Endothelial cell of umbilical vein (primary cell): ENCODE results near the gene SUPT3H. TPM values are rescaled to one million over a fixed set of nuclear protein-coding genes. Genes with fewer than 3 reads are reported as not detected.

Experiments used
- BruUV-seq: library from RNA; stranded (reverse); fragments of 400-500 nt; replicated peaks from 2 replicates; lab custom pipeline; 2021; lab: Mats Ljungman, UMichigan
- CTCF ChIA-PET: fragments of 300-600, 350-600 bp; sonication (Branson Sonifier 250); formaldehyde crosslinking; loops from one replicate; lab custom pipeline; 2021; ENCODE audit warnings: antibody characterized with exemption, inconsistent platforms; lab: Charles Lee
- POLR2A ChIA-PET: fragments of 300-600, 350-600 bp; sonication (Branson Sonifier 250); formaldehyde crosslinking; loops from one replicate; lab custom pipeline; 2021; ENCODE audit warnings: antibody characterized with exemption, inconsistent platforms; lab: Charles Lee
- DNase-seq: peaks from one replicate; pipeline ENCODE4 v3.0.0-alpha.2; 2011; ENCODE audit warnings: low read depth, low spot score
- FAIRE-seq: peaks from 2 replicates; lab custom pipeline; 2011; peaks lifted over from hg19 to GRCh38; lab: Jason Lieb, UNC
- H2AFZ ChIP-seq: 2 replicates; pipeline ENCODE4 v1.6.0; 2012; ENCODE audit warnings: low read depth, low read length, control low read depth, inconsistent platforms
- H3K27ac ChIP-seq: 2 replicates; pipeline ENCODE4 v1.5.1; 2011; ENCODE audit warnings: low read depth, mild to moderate bottlenecking, control low read depth, low read length, moderate library complexity; ENCODE audit not compliant: insufficient read depth
- H3K27me3 ChIP-seq, 2 experiments: 2 replicates each; pipeline versions ENCODE4 v1.6.0 to v1.6.1; 2011; ENCODE audit warnings: low read length in 2 of 2, mixed read lengths in 1 of 2; ENCODE audit not compliant: control insufficient read depth in 2 of 2, insufficient read depth in 2 of 2
- H3K36me3 ChIP-seq, 2 experiments: 2 replicates in 1 of 2; 3 replicates in 1 of 2; pipeline ENCODE4 v1.5.1; 2011; ENCODE audit warnings: low read length in 2 of 2, mild to moderate bottlenecking in 1 of 2, moderate library complexity in 1 of 2; ENCODE audit not compliant: control insufficient read depth in 2 of 2, insufficient read depth in 2 of 2; ENCODE audit errors: extremely low read depth in 1 of 2
- H3K4me1 ChIP-seq: 3 replicates; pipeline ENCODE4 v1.5.1; 2011; ENCODE audit warnings: mild to moderate bottlenecking, low read length; ENCODE audit not compliant: control insufficient read depth, insufficient read depth; ENCODE audit errors: extremely low read depth
- H3K4me2 ChIP-seq: 2 replicates; pipeline ENCODE4 v1.6.1; 2011; ENCODE audit warnings: low read length, control low read depth, mixed read lengths; ENCODE audit not compliant: insufficient read depth
- H3K4me3 ChIP-seq, 3 experiments: fragments of 200-600 bp in 1 of 3; sonication (generic), shearing (Covaris generic) in 1 of 3; replicated peaks in 1 of 3; 2 replicates each; pipeline ENCODE4 v1.5.1; 2011 to 2016; ENCODE audit warnings: control low read depth in 3 of 3, low read length in 3 of 3, mild to moderate bottlenecking in 2 of 3, inconsistent platforms in 1 of 3, low read depth in 1 of 3, moderate library complexity in 1 of 3; ENCODE audit not compliant: insufficient read depth in 1 of 3
- H3K79me2 ChIP-seq: 2 replicates; pipeline ENCODE4 v1.6.0; 2012; ENCODE audit warnings: low read length, inconsistent platforms; ENCODE audit not compliant: control insufficient read depth, insufficient read depth
- H3K9ac ChIP-seq: replicated peaks from 2 replicates; pipeline ENCODE3; 2011; ENCODE audit warnings: low read length, control low read depth; ENCODE audit not compliant: insufficient read depth; ENCODE audit errors: extremely low read depth
- H3K9me1 ChIP-seq: replicated peaks from 3 replicates; pipeline ENCODE4 v1.6.0; 2011; ENCODE audit warnings: mild to moderate bottlenecking, low read length; ENCODE audit not compliant: control insufficient read depth, insufficient read depth; ENCODE audit errors: extremely low read depth
- H3K9me3 ChIP-seq: replicated peaks from 2 replicates; pipeline ENCODE4 v1.5.1; 2012; ENCODE audit warnings: low read length, inconsistent platforms; ENCODE audit not compliant: control insufficient read depth, insufficient read depth
- H4K20me1 ChIP-seq: replicated peaks from 2 replicates; pipeline ENCODE3; 2011; ENCODE audit warnings: mild to moderate bottlenecking, low read length; ENCODE audit not compliant: control insufficient read depth, insufficient read depth; ENCODE audit errors: extremely low read depth
- EZH2 ChIP-seq: IDR thresholded peaks from 2 replicates; pipeline ENCODE4 v1.6.1; 2012; ENCODE audit warnings: borderline replicate concordance, low read depth, mild to moderate bottlenecking, moderate library complexity, low read length, inconsistent platforms; ENCODE audit not compliant: severe bottlenecking
- FOS ChIP-seq: IDR thresholded peaks from 2 replicates; pipeline ENCODE4 v1.6.1; 2011; ENCODE audit warnings: mild to moderate bottlenecking, low read length, moderate library complexity, borderline replicate concordance; ENCODE audit not compliant: insufficient read depth
- GATA2 ChIP-seq: IDR thresholded peaks from 2 replicates; pipeline ENCODE4 v1.7.0; 2011; ENCODE audit warnings: low read depth, mild to moderate bottlenecking, moderate library complexity, mixed read lengths, low read length; ENCODE audit not compliant: insufficient read length, insufficient read depth
- JUN ChIP-seq: IDR thresholded peaks from 2 replicates; pipeline ENCODE4 v1.6.1; 2011; ENCODE audit warnings: borderline replicate concordance, low read depth; ENCODE audit not compliant: insufficient read length, insufficient read depth
- MAX ChIP-seq: IDR thresholded peaks from 2 replicates; pipeline ENCODE4 v1.6.1; 2011; ENCODE audit not compliant: insufficient read depth, insufficient read length
- MYC ChIP-seq: IDR thresholded peaks from one replicate; pipeline ENCODE4 v1.6.1; 2011; ENCODE audit warnings: mild to moderate bottlenecking, low read depth, low read length
- POLR2A ChIP-seq: IDR thresholded peaks from 2 replicates; pipeline ENCODE4 v1.6.1; 2012; ENCODE audit warnings: low read depth, mild to moderate bottlenecking, control low read depth, low read length
- POLR2AphosphoS5 ChIP-seq: IDR thresholded peaks from 2 replicates; pipeline ENCODE4 v1.6.1; 2012; ENCODE audit warnings: low read depth, mild to moderate bottlenecking, control low read depth, low read length, moderate library complexity; ENCODE audit not compliant: insufficient read depth
- dilution Hi-C: fragments of 300-500 bp; cut with MboI; formaldehyde crosslinking; loops from one replicate; pipeline ENCODE4 v1.15.0; 2019; ENCODE audit warnings: low sequenced_read_pairs; ENCODE audit not compliant: extremely low pct_ligation_motif_present
- intact Hi-C: fragments of 100-400 bp; cut with micrococcal nuclease; formaldehyde crosslinking; loops from one replicate; pipeline ENCODE4 v1.10.0; 2022
- polyA plus RNA-seq, 4 experiments: library from polyadenylated mRNA; depleted of rRNA in 3 of 4; stranded (reverse) in 3 of 4; unstranded in 1 of 4; fragments of >200 nt; gene quantifications; 2 replicates each; pipeline versions ENCODE4 v1.2.1 to v1.2.3, GENCODE V29; 2011 to 2012; ENCODE audit warnings: missing spikeins in 1 of 4
- total RNA-seq: library from RNA; stranded (reverse); gene quantifications from 2 replicates; pipeline ENCODE4 v1.2.3, GENCODE V29; 2021
- TF ChIP-seq, protein P1 (sequence below), 2 donors: IDR thresholded peaks; 1 replicate in 1 of 2; 2 replicates in 1 of 2; pipeline ENCODE4 v1.5.1; 2011; ENCODE audit warnings: low read length in 2 of 2, mild to moderate bottlenecking in 2 of 2, moderate library complexity in 2 of 2, control low read depth in 1 of 2, inconsistent platforms in 1 of 2, low read depth in 1 of 2; ENCODE audit not compliant: insufficient read depth in 1 of 2; ENCODE audit errors: extremely low read depth in 1 of 2

The SUPT3H gene
- total and polyA plus RNA-seq, 2 donors (not counting 3 experiments of a cell fraction or from before 2014, with no cell fraction given) = 8.3 to 9.8 TPM

DNA sequence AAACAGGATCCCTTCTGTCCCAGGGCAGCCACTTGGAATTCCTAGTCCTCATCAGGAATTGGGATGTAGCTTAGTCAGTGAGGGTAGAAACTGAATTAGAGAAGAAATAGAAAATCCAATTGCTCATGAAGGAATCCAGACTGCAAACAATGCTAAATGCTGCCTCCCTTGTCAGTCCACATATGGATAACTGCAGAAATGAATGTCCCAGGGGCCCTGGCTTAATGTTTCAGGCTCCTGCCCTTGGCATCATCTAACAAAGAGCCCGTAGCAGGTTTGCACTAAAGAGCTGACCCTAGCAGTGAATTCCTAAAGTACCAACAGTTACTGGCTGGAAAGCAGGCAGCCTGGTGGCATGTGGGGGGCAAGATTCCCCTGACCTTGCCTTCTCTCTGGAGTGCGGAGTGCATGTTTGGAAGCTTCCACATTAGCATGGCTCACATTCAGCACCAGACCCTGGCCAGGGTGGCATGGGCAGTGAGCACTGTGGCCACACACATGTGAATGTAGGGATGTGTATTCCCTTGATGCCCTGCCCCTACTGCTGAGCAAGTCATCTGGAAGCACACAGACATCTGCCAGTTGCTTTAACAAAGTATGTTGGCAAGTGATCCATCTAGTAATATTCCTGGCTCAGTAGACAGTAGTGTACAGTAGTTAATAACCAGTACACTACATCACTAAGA lies 595.7 kb downstream of the SUPT3H start:
- no peak overlapping the region for H3K4me2 ChIP-seq
- DNase-seq (no peak), FAIRE-seq (no peak)
- H3K9ac ChIP-seq = no peak overlapping the region
- no peaks in the 10 kb centered on the region for H3K9me3 ChIP-seq
- ChIA-PET POLR2A (no interaction called here), CTCF (no interaction called here)
- dilution Hi-C loops (no loop called here), intact Hi-C loops (no loop called here)
- no peaks in the 10 kb centered on the region for H4K20me1 ChIP-seq
- H3K4me1 ChIP-seq = no peaks in the 10 kb centered on the region
- H3K79me2 ChIP-seq = no peaks in the 10 kb centered on the region
- no TSS peak for BruUV-seq
- no peaks in the 10 kb centered on the region for H3K36me3 ChIP-seq
- no peak overlapping the region for H3K27ac ChIP-seq
- TF ChIP-seq FOS (no peak), EZH2 (no peak), JUN (no peak)
- no peak overlapping the region for H2AFZ ChIP-seq
- H3K4me3 ChIP-seq = no peak overlapping the region
- no peaks in the 10 kb centered on the region for H3K27me3 ChIP-seq
- H3K9me1 ChIP-seq = no peaks in the 10 kb centered on the region

GRCh38 chr6:44780161-44780560 lies 597.6 kb downstream of the SUPT3H start:
- CTCF ChIA-PET = interaction anchor here (1.2 kb wide), 1 partner anchor 305 kb away, joined by 3 read pairs; no protein-coding TSS in a partner anchor
- Histone ChIP-seq H2AFZ (no peak overlapping the region), H4K20me1 (no peaks in the 10 kb centered on the region), H3K4me3 (no peak overlapping the region), H3K27me3 (no peaks in the 10 kb centered on the region), H3K27ac (no peak overlapping the region), H3K9ac (no peak overlapping the region), H3K79me2 (no peaks in the 10 kb centered on the region), H3K4me1 (no peaks in the 10 kb centered on the region), H3K9me3 (no peaks in the 10 kb centered on the region), H3K9me1 (no peaks in the 10 kb centered on the region), H3K4me2 (no peak overlapping the region), H3K36me3 (no peaks in the 10 kb centered on the region)
- DNase-seq (no peak), FAIRE-seq (no peak)
- BruUV-seq = no TSS peak
- TF ChIP-seq, protein P1, sequence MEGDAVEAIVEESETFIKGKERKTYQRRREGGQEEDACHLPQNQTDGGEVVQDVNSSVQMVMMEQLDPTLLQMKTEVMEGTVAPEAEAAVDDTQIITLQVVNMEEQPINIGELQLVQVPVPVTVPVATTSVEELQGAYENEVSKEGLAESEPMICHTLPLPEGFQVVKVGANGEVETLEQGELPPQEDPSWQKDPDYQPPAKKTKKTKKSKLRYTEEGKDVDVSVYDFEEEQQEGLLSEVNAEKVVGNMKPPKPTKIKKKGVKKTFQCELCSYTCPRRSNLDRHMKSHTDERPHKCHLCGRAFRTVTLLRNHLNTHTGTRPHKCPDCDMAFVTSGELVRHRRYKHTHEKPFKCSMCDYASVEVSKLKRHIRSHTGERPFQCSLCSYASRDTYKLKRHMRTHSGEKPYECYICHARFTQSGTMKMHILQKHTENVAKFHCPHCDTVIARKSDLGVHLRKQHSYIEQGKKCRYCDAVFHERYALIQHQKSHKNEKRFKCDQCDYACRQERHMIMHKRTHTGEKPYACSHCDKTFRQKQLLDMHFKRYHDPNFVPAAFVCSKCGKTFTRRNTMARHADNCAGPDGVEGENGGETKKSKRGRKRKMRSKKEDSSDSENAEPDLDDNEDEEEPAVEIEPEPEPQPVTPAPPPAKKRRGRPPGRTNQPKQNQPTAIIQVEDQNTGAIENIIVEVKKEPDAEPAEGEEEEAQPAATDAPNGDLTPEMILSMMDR (IDR thresholded peaks at IDR 0.05; ENCODE audit: extremely low read depth in 1 of 2, insufficient read depth in 1 of 2, low read depth in 1 of 2, low read length in 2 of 2) = no peak
- no peak for TF ChIP-seq POLR2A
- no peak for TF ChIP-seq MYC
- TF ChIP-seq MAX = no peak
- no peak for TF ChIP-seq FOS
- TF ChIP-seq POLR2AphosphoS5 = no peak
- TF ChIP-seq JUN = no peak
- TF ChIP-seq GATA2 = no peak
- TF ChIP-seq EZH2 = no peak
- dilution Hi-C loops = no loop called here
- intact Hi-C loops = no loop called here
- POLR2A ChIA-PET = no interaction called here
